GM18505 (cell line): ENCODE measurements around the gene AMN.

Experiments
- ATAC-seq: cut with Tn5 transposase; IDR thresholded peaks from one replicate; pipeline ENCODE4 v1.9.1; 2021; ENCODE audit not compliant: unreplicated experiment
- POLR2A ChIP-seq: IDR thresholded peaks from 4 replicates; pipeline ENCODE4 v1.6.1; 2011; ENCODE audit warnings: borderline replicate concordance; ENCODE audit not compliant: insufficient read depth, insufficient read length; ENCODE audit errors: extremely low read depth

Gene AMN

DNA sequence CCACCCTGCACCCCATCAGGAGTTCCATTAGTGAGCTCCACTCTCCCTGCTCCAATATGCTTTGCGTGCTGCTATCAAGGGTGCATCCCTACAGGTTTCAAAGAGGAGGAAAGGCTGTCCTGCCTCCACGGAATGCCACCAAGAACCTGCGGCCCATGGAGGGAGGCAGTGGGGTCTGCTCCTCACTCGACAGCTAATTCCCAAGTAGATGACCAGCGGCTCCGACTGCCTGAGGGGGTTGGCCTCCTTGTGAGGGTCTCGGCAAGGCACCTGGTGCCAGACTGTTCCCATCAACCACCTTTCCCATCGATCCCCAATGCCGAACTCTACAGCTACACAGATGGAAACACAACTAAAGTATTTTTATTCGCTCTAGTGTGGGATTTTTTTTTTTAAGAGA lies 36.0 kb downstream of the AMN start:
- TF ChIP-seq POLR2A = no peak
- no peak for ATAC-seq

DNA sequence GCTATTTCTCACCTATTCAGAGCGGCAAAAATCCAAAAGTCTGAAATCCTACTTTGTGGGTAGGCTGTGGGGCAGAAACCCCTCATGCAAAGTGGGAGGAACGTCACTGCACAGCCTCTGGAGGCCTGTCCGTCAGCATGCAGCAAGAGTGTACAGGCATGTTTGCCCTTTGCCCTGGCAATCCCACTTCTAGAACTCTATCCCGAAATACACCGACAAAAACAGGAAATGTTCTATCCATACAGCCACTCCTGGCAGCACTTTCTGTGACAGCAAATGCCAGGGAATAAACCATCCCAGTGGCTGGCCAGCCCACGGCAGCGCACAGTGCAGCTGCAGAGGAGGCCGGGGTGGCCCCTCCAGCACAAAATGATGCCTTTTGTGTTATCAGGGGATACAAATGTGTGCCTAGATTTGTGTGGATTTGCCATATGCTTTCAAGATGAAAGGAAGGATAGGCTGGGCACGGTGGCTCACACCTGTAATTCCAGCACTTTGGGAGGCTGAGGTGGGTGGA lies 39.7 kb downstream of the AMN start:
- no peak for ATAC-seq
- TF ChIP-seq POLR2A = no peak

DNA sequence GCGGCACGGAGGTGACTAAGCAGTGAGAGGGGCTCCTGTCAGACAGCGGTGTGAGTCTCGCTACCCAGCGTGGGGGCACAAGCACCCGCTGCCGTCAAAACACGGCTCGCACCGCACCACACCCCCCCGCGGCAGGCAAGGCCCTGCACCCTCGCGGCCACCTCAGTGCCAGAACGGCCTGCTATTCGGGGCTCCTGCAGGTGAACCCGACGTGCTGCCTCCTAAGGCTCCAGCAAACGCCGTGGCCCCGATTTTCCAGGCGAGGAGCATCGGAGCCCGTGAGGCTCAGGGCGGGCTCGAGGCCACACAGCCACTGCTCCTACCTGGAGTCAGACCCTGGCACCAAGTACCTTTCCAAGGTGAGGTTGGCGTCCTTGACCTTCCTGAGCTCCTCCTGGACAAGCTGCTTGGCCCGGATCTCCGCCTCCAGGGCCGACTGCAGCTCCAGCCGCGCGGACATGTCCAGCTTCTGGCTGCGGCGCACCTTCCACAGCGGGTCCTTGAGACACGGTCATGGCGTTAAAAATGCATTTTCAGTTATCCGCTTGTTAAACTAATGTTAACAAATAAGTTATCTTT lies 41.8 kb downstream of the AMN start:
- no peak for TF ChIP-seq POLR2A

DNA sequence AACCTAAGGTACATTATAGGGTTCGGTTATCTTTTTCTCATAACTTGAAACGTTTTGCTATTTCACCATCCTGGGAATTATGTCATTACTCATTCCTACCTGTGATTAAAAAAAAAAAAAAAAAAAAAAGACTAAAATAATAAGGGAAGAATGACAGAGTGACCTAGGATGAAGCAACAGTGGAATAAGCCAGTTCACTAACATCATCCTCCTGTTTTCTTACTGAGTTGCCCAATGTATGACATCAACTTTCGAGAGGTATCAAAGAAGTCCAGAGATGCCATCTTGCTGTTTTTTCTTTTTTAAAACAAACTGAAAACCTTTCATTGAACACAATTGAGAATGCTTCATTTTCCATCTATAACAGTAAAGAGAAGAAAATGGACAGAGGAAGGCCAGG lies 42.8 kb downstream of the AMN start:
- no peak for TF ChIP-seq POLR2A
- no peak for ATAC-seq

More for the DNA sequence above, 41.8 kb downstream of the AMN start:
- no peak for ATAC-seq

DNA sequence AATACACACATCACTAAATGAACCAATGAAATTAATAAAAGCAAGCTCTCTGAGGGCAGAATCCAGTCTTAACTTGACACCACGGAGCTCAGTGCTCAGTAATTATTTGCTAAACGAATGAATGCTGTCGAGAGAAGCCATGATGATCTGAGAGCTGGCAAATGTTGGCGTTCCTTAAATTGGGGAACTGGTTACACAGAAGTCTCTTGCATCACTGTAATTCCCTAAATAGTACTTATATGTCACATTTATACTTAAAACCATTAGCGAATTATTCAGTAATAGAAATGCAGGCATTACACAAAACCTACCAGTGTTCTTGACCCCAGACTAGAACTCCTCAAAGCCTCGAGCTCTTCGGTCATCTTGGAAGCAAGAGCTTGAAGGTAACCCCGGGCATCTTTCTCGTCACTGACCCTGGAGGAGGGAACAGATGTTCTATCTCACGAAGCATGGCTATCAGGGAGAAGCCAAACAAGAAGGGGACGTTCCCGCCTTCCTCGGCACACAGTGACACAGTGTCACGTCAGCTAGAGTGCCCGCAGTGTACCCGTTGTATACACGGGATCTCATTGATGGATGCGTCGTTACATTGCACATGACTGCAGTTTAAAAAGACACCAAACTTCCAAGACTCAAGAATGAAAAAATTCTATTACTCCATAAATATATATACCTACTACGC lies 43.6 kb downstream of the AMN start:
- TF ChIP-seq POLR2A = no peak

GRCh38 chr14:102966681-102967505 lies 44.4 kb downstream of the AMN start:
- ATAC-seq = no peak
- no peak for TF ChIP-seq POLR2A

More for the DNA sequence above, 43.6 kb downstream of the AMN start:
- no peak for ATAC-seq

DNA sequence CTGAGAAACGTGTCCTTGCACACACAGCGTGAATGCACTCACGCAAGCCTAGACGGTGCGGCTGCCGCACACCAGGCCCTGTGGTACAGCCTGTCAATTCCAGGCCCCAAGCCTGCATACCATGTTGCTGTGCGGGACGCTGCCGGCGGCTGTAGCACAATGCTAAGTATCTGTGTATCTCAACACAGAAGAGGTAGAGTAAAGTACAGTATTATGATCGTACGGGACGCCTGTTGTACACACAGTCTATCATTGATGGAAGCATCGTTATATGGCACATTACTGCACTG lies 45.0 kb downstream of the AMN start:
- TF ChIP-seq POLR2A = no peak
- no peak for ATAC-seq

- ATAC-seq = no peak
- no peak for TF ChIP-seq POLR2A
These were observed 45.8 kb downstream of the AMN start for GRCh38 chr14:102968306-102968705.

DNA sequence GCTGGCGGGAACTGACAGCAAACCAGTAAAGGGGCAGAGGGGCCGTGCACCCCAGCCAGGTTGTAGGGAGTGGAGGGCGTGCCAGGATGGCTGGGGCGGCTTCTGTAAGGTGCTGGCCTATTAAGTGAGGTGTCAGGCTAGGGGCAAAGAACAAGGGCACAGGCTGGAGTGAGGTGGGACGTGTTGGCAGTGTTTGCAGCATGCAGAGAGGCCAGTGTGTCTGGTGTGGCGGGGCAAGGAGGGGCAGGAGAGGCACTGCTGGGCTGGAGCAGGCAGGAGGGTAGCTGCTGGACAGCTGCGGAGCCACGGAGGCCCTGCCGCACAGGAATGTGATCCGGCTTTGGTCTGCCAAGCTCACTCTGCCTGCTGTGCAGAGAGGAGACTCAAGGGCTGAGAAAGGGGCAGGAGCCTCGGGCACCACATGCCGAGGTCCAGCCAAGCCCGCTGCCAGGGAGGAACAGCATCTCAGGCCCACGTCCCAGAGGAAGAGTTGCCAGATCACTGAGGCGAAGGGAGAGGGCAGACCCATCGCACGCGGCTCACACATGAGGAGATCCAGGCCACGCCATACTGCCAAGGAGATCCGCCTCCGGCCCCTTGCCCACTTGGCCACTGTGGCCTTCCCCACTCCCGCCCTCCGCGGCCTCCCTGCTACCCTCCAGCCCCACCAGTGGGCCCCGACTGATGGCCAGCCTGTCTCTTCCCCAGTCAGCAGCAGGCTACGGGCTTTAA lies 46.8 kb downstream of the AMN start:
- ATAC-seq = no peak
- TF ChIP-seq POLR2A = no peak

GRCh38 chr14:102969901-102970300 lies 47.4 kb downstream of the AMN start:
- no peak for ATAC-seq
- TF ChIP-seq POLR2A = no peak

- TF ChIP-seq POLR2A = no peak
- ATAC-seq = no peak
These were observed 48.0 kb downstream of the AMN start for GRCh38 chr14:102970496-102970895.

DNA sequence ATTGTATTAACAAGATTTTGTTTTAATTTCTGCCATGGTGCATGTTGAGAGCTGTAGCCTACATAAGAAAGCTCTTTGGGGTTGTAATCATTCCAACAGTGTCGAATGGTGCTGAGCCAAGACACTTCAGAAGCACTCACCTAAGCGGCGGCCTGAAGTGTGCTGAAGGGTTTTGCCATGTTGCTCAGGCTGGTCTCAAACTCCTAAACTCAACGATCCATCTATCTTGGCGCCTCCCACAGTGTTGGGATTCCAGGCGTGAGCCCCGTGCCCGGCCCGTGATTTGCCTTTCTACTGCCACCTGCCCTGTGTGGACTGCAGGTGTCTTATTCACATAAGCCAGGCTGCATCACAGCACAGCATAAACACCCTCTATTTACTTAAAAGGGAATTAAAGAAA lies 48.9 kb downstream of the AMN start:
- TF ChIP-seq POLR2A = no peak
- no peak for ATAC-seq
